Gastrocnemius medialis (tissue), 4 donors: ENCODE data around the gene SLC39A8.

ENCODE experiments used
- CTCF ChIP-seq, 5 experiments: fragments of 450-650 bp in 3 of 5; fragments of 200-600 bp in 2 of 5; sonication (generic) in 2 of 5; IDR thresholded peaks in 4 of 5; conservative IDR thresholded peaks in 1 of 5; 1 replicate in 4 of 5; 2 replicates in 1 of 5; pipeline ENCODE4 v1.5.1; 2016 to 2019; ENCODE audit warnings: antibody characterized with exemption in 5 of 5, mild to moderate bottlenecking in 3 of 5, moderate library complexity in 3 of 5
- POLR2A ChIP-seq, 2 donors: fragments of 450-650 bp; IDR thresholded peaks; one replicate each; pipeline ENCODE4 v1.6.1; 2017; ENCODE audit warnings: antibody characterized with exemption in 2 of 2, mild to moderate bottlenecking in 2 of 2, moderate library complexity in 2 of 2

GRCh38 chr4:102213031-102213430, 132.3 kb downstream of the SLC39A8 start:
- TF ChIP-seq CTCF (IDR thresholded peaks at IDR 0.05 in 4 of 5, conservative IDR thresholded peaks at IDR 0.05 in 1 of 5), result no peak
- no peak for TF ChIP-seq POLR2A (IDR thresholded peaks at IDR 0.05)
